Measurements from ENCODE around the gene SLC25A1. TPM values are rescaled to one million over a fixed set of nuclear protein-coding genes. Genes with fewer than 3 reads are reported as not detected.

Gene SLC25A1
- total and polyA plus RNA-seq, 2 of the 8 experiments (the other 6 are each of a cell fraction or from before 2014, with no cell fraction given) = 110 to 148 TPM

GRCh38 chr22:19207401-19207808 lies 28.9 kb upstream of the SLC25A1 start (continued):
- TF ChIP-seq ATF2 (IDR thresholded peaks at IDR 0.05; ENCODE audit: low read length) (no peak), BCL11A (IDR thresholded peaks at IDR 0.05; ENCODE audit: low read depth in 2 of 2, low read length in 2 of 2) (no peak), RNF2 (IDR thresholded peaks at IDR 0.05; ENCODE audit: borderline replicate concordance, low read depth, low read length, missing control alignments, poor library complexity, severe bottlenecking) (no peak), HDAC6 (IDR thresholded peaks at IDR 0.05; ENCODE audit: low read depth, low read length) (no peak), EP300 (IDR thresholded peaks at IDR 0.05; ENCODE audit: borderline replicate concordance in 1 of 2, low read depth in 2 of 2, low read length in 2 of 2) (no peak)

Measured in H1 (cell line).